GM18520 (cell line): Measurements from ENCODE around the gene GPR61.

Source experiments
- ATAC-seq: cut with Tn5 transposase; IDR thresholded peaks from one replicate; pipeline ENCODE4 v1.9.1; 2021; ENCODE audit not compliant: unreplicated experiment

Gene GPR61

DNA sequence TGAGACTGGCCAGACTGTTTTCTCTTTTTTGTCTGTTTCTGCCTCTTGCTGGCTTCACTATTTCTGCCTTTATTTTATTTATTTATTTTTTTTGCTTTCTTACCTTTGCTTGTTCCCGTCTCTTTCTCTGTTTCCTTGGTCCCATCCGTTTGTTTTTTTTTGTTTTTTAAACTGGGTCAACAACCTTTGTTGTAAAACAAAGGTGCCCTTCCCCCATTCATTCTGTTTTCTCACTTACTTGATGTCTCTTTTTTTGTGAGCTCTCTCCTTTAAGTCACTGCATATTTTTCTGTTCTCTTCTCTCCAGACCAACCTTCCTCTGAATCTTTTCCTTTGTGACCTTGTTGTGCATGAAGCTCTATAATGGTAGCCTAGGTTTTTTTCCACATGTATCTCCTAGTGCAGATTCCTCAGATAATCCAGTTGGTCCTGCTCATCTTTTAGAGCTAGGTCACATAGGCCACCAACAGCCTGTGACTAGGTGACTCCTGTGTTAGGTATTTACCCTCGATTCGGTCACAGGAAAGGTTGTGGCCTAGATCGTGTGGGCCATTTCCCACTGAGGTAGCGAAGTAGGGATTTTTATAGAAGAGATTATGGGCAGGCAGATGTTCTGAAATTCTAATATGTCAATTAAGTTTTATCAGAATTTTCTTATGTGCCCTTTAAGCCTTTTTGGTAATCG, 24.7 kb downstream of the GPR61 start:
- no peak for ATAC-seq

DNA sequence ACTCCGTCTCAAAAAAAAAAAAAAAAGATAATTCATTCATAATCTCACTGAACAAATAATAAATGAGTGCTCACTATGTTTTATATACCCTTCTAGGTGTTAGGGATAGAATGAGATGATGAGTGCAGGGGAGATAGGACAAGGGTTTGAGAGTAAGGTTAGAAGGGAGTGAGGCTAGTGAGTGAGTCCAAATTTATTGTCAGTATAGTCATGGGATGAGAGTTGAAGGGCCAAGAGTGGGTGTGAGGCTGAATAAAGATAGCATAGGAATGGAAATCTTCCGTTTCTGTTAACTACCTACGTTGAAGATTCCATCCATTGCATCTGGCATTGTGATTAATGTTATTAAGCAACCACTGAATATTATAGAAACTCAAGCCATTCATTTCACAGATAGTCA, 25.6 kb downstream of the GPR61 start:
- ATAC-seq: no peak

- ATAC-seq: no peak
Measured at GRCh38 chr1:109566982-109567381, 27.3 kb downstream of the GPR61 start.

- no peak for ATAC-seq
Measured at GRCh38 chr1:109567877-109568672, 28.4 kb downstream of the GPR61 start.

- ATAC-seq: no peak
Measured at GRCh38 chr1:109569323-109569722, 29.7 kb downstream of the GPR61 start.

GRCh38 chr1:109570414-109570813, 30.7 kb downstream of the GPR61 start:
- no peak for ATAC-seq

- no peak for ATAC-seq
Measured at GRCh38 chr1:109573785-109574184, 34.1 kb downstream of the GPR61 start.

DNA sequence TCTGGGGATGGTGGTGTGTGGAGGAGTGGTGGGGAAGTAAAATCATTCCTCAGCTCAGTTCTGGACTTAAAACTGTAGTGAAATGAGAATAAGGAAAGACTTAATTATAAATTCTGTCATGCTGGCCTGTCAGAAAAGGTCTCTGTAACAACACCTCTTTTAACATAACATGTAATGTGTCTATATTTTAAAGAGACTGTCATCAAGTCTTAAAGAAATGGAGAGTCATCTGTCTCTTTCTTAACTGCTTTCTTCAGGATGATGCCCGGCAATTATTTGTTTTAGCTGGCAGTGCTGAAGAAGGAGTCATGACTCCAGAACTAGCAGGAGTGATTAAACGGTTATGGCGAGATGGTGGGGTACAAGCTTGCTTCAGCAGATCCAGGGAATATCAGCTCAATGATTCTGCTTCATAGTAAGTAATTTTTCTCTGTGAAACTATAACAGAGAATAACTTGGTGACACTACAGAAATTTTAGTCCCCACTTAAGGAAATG, 39.3 kb downstream of the GPR61 start:
- ATAC-seq: no peak

GRCh38 chr1:109579491-109579890, 39.8 kb downstream of the GPR61 start:
- no peak for ATAC-seq

DNA sequence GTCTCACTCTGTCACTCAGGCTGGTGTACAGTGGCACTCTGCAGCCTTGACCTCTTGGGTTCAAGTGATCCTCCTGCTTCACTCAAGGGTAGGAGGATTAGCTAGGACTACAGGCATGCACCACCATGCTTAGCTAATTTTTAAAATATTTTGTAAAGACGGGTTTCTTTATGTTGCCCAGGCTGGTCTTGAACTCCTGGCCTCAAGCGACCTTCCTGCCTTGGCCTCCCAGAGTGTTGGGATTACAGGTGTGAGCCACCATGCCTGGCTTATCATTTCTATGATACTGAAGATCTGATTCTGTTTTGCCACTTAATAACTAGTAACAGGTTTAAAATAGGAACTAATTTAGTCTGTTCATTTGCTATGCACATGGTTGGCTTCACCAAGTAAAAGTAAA, 42.3 kb downstream of the GPR61 start:
- no peak for ATAC-seq

GRCh38 chr1:109584766-109585165, 45.1 kb downstream of the GPR61 start:
- no peak for ATAC-seq

DNA sequence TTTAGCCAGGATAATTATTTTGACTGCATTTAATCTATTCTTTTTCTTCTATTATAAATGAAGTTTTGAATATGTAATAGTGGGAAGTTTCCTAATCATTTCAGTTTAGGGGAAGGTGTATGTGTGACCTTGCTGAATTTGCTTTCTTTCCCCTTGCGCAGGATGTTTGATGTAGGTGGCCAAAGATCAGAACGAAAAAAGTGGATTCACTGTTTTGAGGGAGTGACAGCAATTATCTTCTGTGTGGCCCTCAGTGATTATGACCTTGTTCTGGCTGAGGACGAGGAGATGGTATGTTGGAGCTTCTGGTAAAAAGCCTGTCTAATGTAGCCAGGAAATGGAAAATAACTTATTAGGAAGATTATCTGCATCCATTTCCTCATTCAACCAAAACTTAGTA, 46.4 kb downstream of the GPR61 start:
- ATAC-seq: no peak

GRCh38 chr1:109589177-109589576, 49.5 kb downstream of the GPR61 start:
- ATAC-seq: no peak

- no peak for ATAC-seq
Measured at GRCh38 chr1:109589679-109590078, 50.0 kb downstream of the GPR61 start.

- no peak for ATAC-seq
Measured at GRCh38 chr1:109592916-109593315, 53.2 kb downstream of the GPR61 start.

- no peak for ATAC-seq
Measured at GRCh38 chr1:109595531-109595930, 55.9 kb downstream of the GPR61 start.
